Thoracic aorta (tissue), 2 donors: ENCODE measurements around the gene TNIP3. TPM values are rescaled to one million over a fixed set of nuclear protein-coding genes. Genes with fewer than 3 reads are reported as not detected.
A peak's percentile ranks its signal among the peaks of the same experiment; 100 is the strongest.

ENCODE experiments used
- ATAC-seq: fragments of 150-250 bp; one replicate; pipeline ENCODE4 v1.8.0; 2017; ENCODE audit warnings: low read depth; ENCODE audit not compliant: insufficient number of reproducible peaks, low FRiP score
- DNase-seq: peaks from one replicate; pipeline ENCODE4 v3.0.0-alpha.2; 2020; ENCODE audit warnings: low spot score
- H3K27ac ChIP-seq, 2 donors: fragments of 200-600 bp; sonication (generic); 1 replicate in 1 of 2; 2 replicates in 1 of 2; pipeline ENCODE4 v1.5.1; 2016; ENCODE audit warnings: mild to moderate bottlenecking in 2 of 2, moderate library complexity in 2 of 2
- H3K27me3 ChIP-seq: fragments of 200-600 bp; sonication (generic); replicated peaks from 2 replicates; pipeline ENCODE4 v1.6.0; 2016; ENCODE audit warnings: mild to moderate bottlenecking; ENCODE audit not compliant: insufficient read depth
- H3K36me3 ChIP-seq: fragments of 200-600 bp; sonication (generic); one replicate; pipeline ENCODE4 v1.5.1; 2016
- H3K4me1 ChIP-seq, 2 donors: fragments of 200-600 bp; sonication (generic); 1 replicate in 1 of 2; 2 replicates in 1 of 2; pipeline versions ENCODE4 v1.5.1 to v1.6.0; 2016; ENCODE audit warnings: low read depth in 2 of 2, mild to moderate bottlenecking in 1 of 2; ENCODE audit not compliant: control insufficient read depth in 1 of 2
- H3K4me3 ChIP-seq: fragments of 200-600 bp; sonication (generic); 2 replicates; pipeline ENCODE4 v1.5.1; 2016; ENCODE audit warnings: mild to moderate bottlenecking
- H3K9me3 ChIP-seq: fragments of 200-600 bp; sonication (generic); 2 replicates; pipeline ENCODE4 v1.5.1; 2016
- CTCF ChIP-seq: fragments of 200-600 bp; sonication (generic); IDR thresholded peaks from one replicate; pipeline ENCODE4 v1.5.1; 2019; ENCODE audit warnings: antibody characterized with exemption
- total RNA-seq, 2 donors: library from RNA; depleted of rRNA; stranded (reverse); fragments of >200 nt; gene quantifications; one replicate each; pipeline versions ENCODE4 v1.1.0 to v1.2.3, GENCODE V29; 2016

The TNIP3 gene
- total RNA-seq, 2 donors from 2014 or later = 1.1 TPM; not detected in 1

- H3K27me3 ChIP-seq = no peaks in the 10 kb centered on the region
- DNase-seq = no peak
- no peaks in the 10 kb centered on the region for H3K4me1 ChIP-seq
- H3K36me3 ChIP-seq = no peaks in the 10 kb centered on the region
- TF ChIP-seq CTCF = no peak
- H3K9me3 ChIP-seq = no peaks in the 10 kb centered on the region
- no peak overlapping the region for H3K4me3 ChIP-seq
- H3K27ac ChIP-seq = no peak overlapping the region
- ATAC-seq = no peak
Measured at GRCh38 chr4:121200795-121201472, 36.8 kb upstream of the TNIP3 start.

- Histone ChIP-seq H3K27ac (no peak overlapping the region), H3K36me3 (no peaks in the 10 kb centered on the region), H3K27me3 (no peaks in the 10 kb centered on the region), H3K4me3 (no peak overlapping the region), H3K4me1 (no peaks in the 10 kb centered on the region), H3K9me3 (no peaks in the 10 kb centered on the region)
- DNase-seq (no peak), ATAC-seq (no peak)
- TF ChIP-seq CTCF = no peak
Measured at GRCh38 chr4:121199742-121200561, 35.8 kb upstream of the TNIP3 start.

- DNase-seq = no peak
- Histone ChIP-seq H3K4me3 (no peak overlapping the region), H3K36me3 (no peaks in the 10 kb centered on the region), H3K27me3 (no peaks in the 10 kb centered on the region), H3K27ac (no peak overlapping the region), H3K4me1 (no peaks in the 10 kb centered on the region), H3K9me3 (no peaks in the 10 kb centered on the region)
- no peak for TF ChIP-seq CTCF
- no peak for ATAC-seq
Measured at GRCh38 chr4:121198251-121198650, 34.1 kb upstream of the TNIP3 start.

- no peaks in the 10 kb centered on the region for H3K36me3 ChIP-seq
- no peak overlapping the region for H3K4me3 ChIP-seq
- H3K27ac ChIP-seq = no peak overlapping the region
- H3K27me3 ChIP-seq = no peaks in the 10 kb centered on the region
- no peak for ATAC-seq
- H3K4me1 ChIP-seq = peaks cover 0 to 3% of the 10 kb centered on the region in 2 donors
- H3K9me3 ChIP-seq = no peaks in the 10 kb centered on the region
- no peak for DNase-seq
- no peak for TF ChIP-seq CTCF
Measured at GRCh38 chr4:121195649-121196048, 31.5 kb upstream of the TNIP3 start.

- Histone ChIP-seq H3K36me3 (no peaks in the 10 kb centered on the region), H3K27me3 (no peaks in the 10 kb centered on the region), H3K4me1 (peaks cover 0 to 3% of the 10 kb centered on the region in 2 donors), H3K9me3 (no peaks in the 10 kb centered on the region), H3K4me3 (peak overlapping the region; percentile 18), H3K27ac (no peak overlapping the region)
- ATAC-seq (no peak), DNase-seq (no peak)
- peak; percentile 59 for TF ChIP-seq CTCF
Measured at GRCh38 chr4:121192480-121192879, 28.4 kb upstream of the TNIP3 start.
